ENCODE results near the gene S100A6. TPM values are rescaled to one million over a fixed set of nuclear protein-coding genes. Genes with fewer than 3 reads are reported as not detected.

Gene S100A6
- total and polyA plus RNA-seq, 11 donors, result 157 to 1,213 (median 360) TPM

GRCh38 chr1:153560241-153560640 is 24.4 kb upstream of the S100A6 start:
- ATAC-seq, result no peak
- Histone ChIP-seq H3K9me3 (no peaks in the 10 kb centered on the region), H3K4me1 (peaks cover 0 to 14% (median under 1%) of the 10 kb centered on the region in 12 donors), H3K27ac (no peak overlapping the region), H3K36me3 (no peaks in the 10 kb centered on the region), H3K27me3 (no peaks in the 10 kb centered on the region), H3K4me3 (no peak overlapping the region)
- TF ChIP-seq POLR2A (IDR thresholded peaks at IDR 0.05) (no peak), CTCF (IDR thresholded peaks at IDR 0.05) (no peak)
- intact Hi-C loops (cut with DNase I), result no loop called here
- WGBS, 4 donors, result 66 to 98% (median 97%) methylated on average over 2 of the region's 2 CpGs
- DNase-seq, result no peak

- WGBS, 4 donors, result 95 to 96% (median 96%) methylated on average over 3 of the region's 3 CpGs
- H3K36me3 ChIP-seq, result no peaks in the 10 kb centered on the region
- intact Hi-C loops (cut with DNase I), result no loop called here
Measured at GRCh38 chr1:153557877-153558276, 22.1 kb upstream of the S100A6 start.

GRCh38 chr1:153556348-153556747 is 20.6 kb upstream of the S100A6 start:
- no peak overlapping the region for H3K27ac ChIP-seq
- H3K4me3 ChIP-seq, result no peak overlapping the region
- no peak for ATAC-seq
- no peak for TF ChIP-seq CTCF (IDR thresholded peaks at IDR 0.05)
- no peak for TF ChIP-seq POLR2A (IDR thresholded peaks at IDR 0.05)
- H3K9me3 ChIP-seq, result no peaks in the 10 kb centered on the region
- H3K36me3 ChIP-seq, result no peaks in the 10 kb centered on the region
- intact Hi-C loops (cut with DNase I), result no loop called here
- no peaks in the 10 kb centered on the region for H3K27me3 ChIP-seq
- peaks cover 0 to 18% (median 13%) of the 10 kb centered on the region in 12 donors for H3K4me1 ChIP-seq
- DNase-seq, result no peak
- 94 to 100% (median 97%) methylated on average over 1 of the region's 1 CpG for WGBS, 4 donors

More at GRCh38 chr1:153557877-153558276, 22.1 kb upstream of the S100A6 start:
- Histone ChIP-seq H3K9me3 (no peaks in the 10 kb centered on the region), H3K27ac (no peak overlapping the region), H3K4me1 (peaks cover 0 to 17% (median 13%) of the 10 kb centered on the region in 12 donors), H3K27me3 (no peaks in the 10 kb centered on the region), H3K4me3 (no peak overlapping the region)
- ATAC-seq, result no peak
- DNase-seq, result no peak
- TF ChIP-seq POLR2A (IDR thresholded peaks at IDR 0.05) (no peak), CTCF (IDR thresholded peaks at IDR 0.05) (no peak)

- Histone ChIP-seq H3K27me3 (no peaks in the 10 kb centered on the region), H3K36me3 (no peaks in the 10 kb centered on the region), H3K27ac (peak overlapping the region in 10 of 12 donors; percentile 7 to 76 (median 49)), H3K4me1 (peaks cover 0 to 42% (median 30%) of the 10 kb centered on the region in 12 donors), H3K9me3 (no peaks in the 10 kb centered on the region), H3K4me3 (no peak overlapping the region)
- intact Hi-C loops (cut with DNase I), result no loop called here
- DNase-seq, result peak in 1 of 5 donors; percentile 15
- ATAC-seq, result no peak
- no peak for TF ChIP-seq CTCF (IDR thresholded peaks at IDR 0.05)
- no peak for TF ChIP-seq POLR2A (IDR thresholded peaks at IDR 0.05)
- 49 to 66% (median 53%) methylated on average over 2 of the region's 2 CpGs for WGBS, 4 donors
Measured at GRCh38 chr1:153553830-153554541, 18.2 kb upstream of the S100A6 start.

Data from heart left ventricle (tissue), 16 donors.